Neural progenitor cell (in vitro differentiated cells): ENCODE measurements around the gene STAT3. TPM values are rescaled to one million over a fixed set of nuclear protein-coding genes. Genes with fewer than 3 reads are reported as not detected.

Experiments used
- DNase-seq: peaks from one replicate; pipeline ENCODE4 v3.0.0-alpha.2; 2016; ENCODE audit warnings: low spot score
- H2AFZ ChIP-seq: fragments of 200-600 bp; sonication (generic); replicated peaks from 2 replicates; pipeline ENCODE4 v1.6.1; 2016; ENCODE audit warnings: antibody characterized with exemption
- H3F3A ChIP-seq: fragments of 200-600 bp; sonication (generic); 2 replicates; pipeline ENCODE4 v1.6.1; 2016; ENCODE audit warnings: antibody characterized with exemption, low read depth
- H3K27ac ChIP-seq: fragments of 200-600 bp; sonication (generic); 2 replicates; pipeline ENCODE4 v1.5.1; 2016; ENCODE audit warnings: mild to moderate bottlenecking
- H3K27me3 ChIP-seq: fragments of 200-600 bp; sonication (generic); 2 replicates; pipeline ENCODE4 v1.6.1; 2016; ENCODE audit warnings: mild to moderate bottlenecking, moderate library complexity
- H3K36me3 ChIP-seq: fragments of 200-600 bp; sonication (generic); 2 replicates; pipeline ENCODE4 v1.5.1; 2016
- H3K4me1 ChIP-seq: fragments of 200-600 bp; sonication (generic); 2 replicates; pipeline ENCODE4 v1.6.1; 2016; ENCODE audit warnings: mixed run types
- H3K4me2 ChIP-seq: fragments of 200-600 bp; sonication (generic); 2 replicates; pipeline ENCODE4 v1.6.1; 2016
- H3K4me3 ChIP-seq: fragments of 200-600 bp; sonication (generic); 2 replicates; pipeline ENCODE4 v1.5.1; 2016
- H3K79me2 ChIP-seq: fragments of 200-600 bp; sonication (generic); 2 replicates; pipeline ENCODE4 v1.6.1; 2016; ENCODE audit warnings: low read depth
- H3K9ac ChIP-seq: fragments of 200-600 bp; sonication (generic); 2 replicates; pipeline ENCODE4 v1.6.1; 2016
- H3K9me3 ChIP-seq: fragments of 200-600 bp; sonication (generic); 2 replicates; pipeline ENCODE4 v1.5.1; 2016; ENCODE audit warnings: low read depth
- H4K20me1 ChIP-seq: fragments of 200-600 bp; sonication (generic); 2 replicates; pipeline ENCODE4 v1.6.1; 2016; ENCODE audit warnings: low read depth
- H3K27ac Mint-ChIP-seq: 3 replicates; pipeline ENCODE4 v1.8.0; 2021; ENCODE audit warnings: mixed read lengths
- H3K27me3 Mint-ChIP-seq: 2 replicates; pipeline ENCODE4 v1.8.0; 2022; ENCODE audit warnings: low read depth, mild to moderate bottlenecking, inconsistent platforms, moderate library complexity, mixed read lengths; ENCODE audit not compliant: insufficient read depth
- H3K36me3 Mint-ChIP-seq: 3 replicates; pipeline ENCODE4 v1.8.0; 2021; ENCODE audit warnings: mixed read lengths
- H3K4me1 Mint-ChIP-seq: 3 replicates; pipeline ENCODE4 v1.8.0; 2021; ENCODE audit warnings: mixed read lengths
- H3K4me3 Mint-ChIP-seq: 3 replicates; pipeline ENCODE4 v1.8.0; 2021; ENCODE audit warnings: mild to moderate bottlenecking, moderate library complexity, mixed read lengths
- H3K9me3 Mint-ChIP-seq: 3 replicates; pipeline ENCODE4 v1.8.0; 2020; ENCODE audit warnings: mixed read lengths
- EZH2 ChIP-seq: fragments of 200-600 bp; sonication (generic); IDR thresholded peaks from 2 replicates; pipeline ENCODE4 v1.6.1; 2017; ENCODE audit warnings: antibody characterized with exemption, mild to moderate bottlenecking, moderate library complexity
- EZH2phosphoT487 ChIP-seq: fragments of 200-600 bp; sonication (generic); IDR thresholded peaks from 2 replicates; pipeline ENCODE4 v1.6.1; 2017; ENCODE audit warnings: antibody characterized with exemption
- total RNA-seq: library from RNA; depleted of rRNA; stranded (reverse); fragments of >200 nt; gene quantifications from 2 replicates; pipeline ENCODE4 v1.2.3, GENCODE V29; 2015; ENCODE audit warnings: low replicate concordance
- TF ChIP-seq, protein P1 (sequence below): fragments of 200-600 bp; sonication (generic); IDR thresholded peaks from 2 replicates; pipeline ENCODE4 v1.5.1; 2017; ENCODE audit warnings: antibody characterized with exemption, mild to moderate bottlenecking

The STAT3 gene
- total RNA-seq, 1 donor from 2014 or later, result 54.9 TPM

DNA sequence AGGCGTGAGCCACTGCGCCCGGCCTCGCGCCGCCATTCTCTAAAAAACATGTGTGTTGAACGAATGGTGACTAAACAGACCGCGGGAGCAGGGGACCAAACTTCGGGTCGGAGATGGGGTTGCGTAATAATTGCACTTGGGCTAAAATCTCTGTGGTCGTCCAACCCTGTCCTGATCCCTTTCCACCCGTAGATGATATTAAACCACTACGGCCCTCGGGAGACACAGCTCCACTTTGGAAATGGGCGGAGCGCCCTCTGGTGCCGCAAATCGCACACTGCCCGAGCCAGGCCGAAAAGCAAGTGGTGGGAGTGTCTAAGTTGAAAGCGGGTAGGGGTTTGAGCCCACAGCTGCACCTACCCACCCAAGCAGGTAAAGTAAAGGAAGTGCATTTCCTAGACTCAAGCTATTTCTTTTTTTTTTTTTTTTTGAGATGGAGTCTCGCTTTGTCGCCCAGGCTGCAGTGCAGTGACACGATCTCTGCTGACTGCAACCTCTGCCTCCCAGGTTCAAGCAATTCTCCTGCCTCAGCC, 17.8 kb upstream of the STAT3 start:
- H3K9me3 ChIP-seq, result no peaks in the 10 kb centered on the region
- peaks cover 34% of the 10 kb centered on the region for H3F3A ChIP-seq
- H3K79me2 ChIP-seq, result no peaks in the 10 kb centered on the region
- H4K20me1 ChIP-seq, result no peaks in the 10 kb centered on the region
- H3K9me3 Mint-ChIP-seq, result no peaks in the 10 kb centered on the region
- no peak overlapping the region for H3K4me3 Mint-ChIP-seq
- peak; percentile 83 for DNase-seq
- H3K4me2 ChIP-seq, result no peak overlapping the region
- H3K9ac ChIP-seq, result no peak overlapping the region
- H3K4me1 ChIP-seq, result peaks cover 30% of the 10 kb centered on the region
- no peak overlapping the region for H3K27ac ChIP-seq
- TF ChIP-seq, protein P1, sequence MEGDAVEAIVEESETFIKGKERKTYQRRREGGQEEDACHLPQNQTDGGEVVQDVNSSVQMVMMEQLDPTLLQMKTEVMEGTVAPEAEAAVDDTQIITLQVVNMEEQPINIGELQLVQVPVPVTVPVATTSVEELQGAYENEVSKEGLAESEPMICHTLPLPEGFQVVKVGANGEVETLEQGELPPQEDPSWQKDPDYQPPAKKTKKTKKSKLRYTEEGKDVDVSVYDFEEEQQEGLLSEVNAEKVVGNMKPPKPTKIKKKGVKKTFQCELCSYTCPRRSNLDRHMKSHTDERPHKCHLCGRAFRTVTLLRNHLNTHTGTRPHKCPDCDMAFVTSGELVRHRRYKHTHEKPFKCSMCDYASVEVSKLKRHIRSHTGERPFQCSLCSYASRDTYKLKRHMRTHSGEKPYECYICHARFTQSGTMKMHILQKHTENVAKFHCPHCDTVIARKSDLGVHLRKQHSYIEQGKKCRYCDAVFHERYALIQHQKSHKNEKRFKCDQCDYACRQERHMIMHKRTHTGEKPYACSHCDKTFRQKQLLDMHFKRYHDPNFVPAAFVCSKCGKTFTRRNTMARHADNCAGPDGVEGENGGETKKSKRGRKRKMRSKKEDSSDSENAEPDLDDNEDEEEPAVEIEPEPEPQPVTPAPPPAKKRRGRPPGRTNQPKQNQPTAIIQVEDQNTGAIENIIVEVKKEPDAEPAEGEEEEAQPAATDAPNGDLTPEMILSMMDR, result peak; percentile 91
- TF ChIP-seq EZH2phosphoT487, result no peak
- H3K36me3 ChIP-seq, result no peaks in the 10 kb centered on the region
- H3K27me3 ChIP-seq, result no peaks in the 10 kb centered on the region
- H2AFZ ChIP-seq, result no peak overlapping the region
- no peak overlapping the region for H3K27ac Mint-ChIP-seq
- peaks cover 25% of the 10 kb centered on the region for H3K4me1 Mint-ChIP-seq
- H3K27me3 Mint-ChIP-seq, result no peaks in the 10 kb centered on the region
- no peak overlapping the region for H3K4me3 ChIP-seq
- no peaks in the 10 kb centered on the region for H3K36me3 Mint-ChIP-seq

DNA sequence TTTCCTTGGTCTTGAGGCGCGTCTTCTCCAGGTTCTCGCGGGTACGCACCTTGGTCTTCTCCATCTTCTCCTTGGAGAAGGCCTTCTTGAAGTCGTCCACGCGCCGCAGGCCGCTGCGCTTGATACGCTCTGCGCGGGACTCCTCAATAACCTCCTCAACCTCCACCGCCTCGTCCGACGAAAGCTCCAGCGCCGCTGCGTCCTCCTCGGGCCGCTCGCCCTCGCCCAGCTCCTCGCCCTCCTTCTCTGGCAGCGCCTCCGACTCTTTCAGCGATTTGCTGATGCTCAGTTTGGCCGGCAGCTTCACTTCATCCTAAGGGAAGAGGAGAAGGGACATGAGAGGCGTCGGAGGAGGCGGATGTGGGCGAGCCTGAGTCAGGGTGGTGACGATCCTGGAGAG, 16.8 kb upstream of the STAT3 start:
- Mint-ChIP-seq H3K27ac (no peak overlapping the region), H3K4me1 (peaks cover 25% of the 10 kb centered on the region), H3K27me3 (no peaks in the 10 kb centered on the region), H3K36me3 (no peaks in the 10 kb centered on the region), H3K9me3 (no peaks in the 10 kb centered on the region), H3K4me3 (no peak overlapping the region)
- Histone ChIP-seq H3K9me3 (no peaks in the 10 kb centered on the region), H3K4me1 (peaks cover 31% of the 10 kb centered on the region), H3K36me3 (no peaks in the 10 kb centered on the region), H3K27me3 (no peaks in the 10 kb centered on the region), H3K79me2 (no peaks in the 10 kb centered on the region), H2AFZ (no peak overlapping the region), H4K20me1 (no peaks in the 10 kb centered on the region), H3K27ac (no peak overlapping the region), H3F3A (peaks cover 34% of the 10 kb centered on the region), H3K4me3 (no peak overlapping the region), H3K4me2 (no peak overlapping the region), H3K9ac (no peak overlapping the region)
- DNase-seq, result no peak
- no peak for TF ChIP-seq EZH2phosphoT487
- TF ChIP-seq, protein P1, result no peak
- TF ChIP-seq EZH2, result no peak

DNA sequence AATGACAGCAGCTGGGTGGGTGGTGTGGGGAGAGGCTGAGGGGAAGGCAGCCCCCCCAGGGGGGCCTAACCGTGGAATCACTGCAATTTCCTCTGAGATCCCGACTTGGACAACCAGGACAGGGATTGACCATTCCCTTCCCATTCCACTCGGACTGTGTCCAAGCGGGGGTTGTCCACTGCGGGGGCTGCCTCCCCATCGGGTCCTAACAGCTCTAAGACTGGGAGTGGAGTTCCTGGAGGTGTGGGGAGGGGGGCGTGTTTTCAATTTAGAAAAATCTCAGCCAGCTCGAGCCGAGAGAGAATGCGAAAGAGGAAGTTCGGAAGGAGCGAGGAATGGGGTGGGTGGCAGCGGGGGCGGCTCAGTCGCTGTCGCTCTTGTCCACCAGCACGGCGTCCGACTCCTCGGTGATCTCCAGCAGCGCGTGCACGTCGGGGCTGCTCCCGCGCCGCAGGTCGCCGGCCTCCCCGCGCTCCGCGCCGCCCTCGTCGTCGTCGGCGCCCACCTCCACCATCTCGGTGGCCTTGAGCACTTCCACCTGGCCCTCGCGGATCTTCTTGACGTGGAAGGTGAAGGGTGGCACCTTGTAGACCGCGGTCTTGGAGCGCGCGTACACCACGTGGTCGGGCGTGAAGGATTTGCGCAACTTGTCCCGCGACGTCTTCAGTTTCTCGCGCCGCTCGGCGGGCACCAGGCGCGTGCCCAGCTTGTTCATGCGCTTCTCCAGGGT, 16.2 kb upstream of the STAT3 start:
- Mint-ChIP-seq H3K4me3 (no peak overlapping the region), H3K36me3 (no peaks in the 10 kb centered on the region), H3K9me3 (no peaks in the 10 kb centered on the region), H3K27ac (no peak overlapping the region), H3K4me1 (peaks cover 23% of the 10 kb centered on the region), H3K27me3 (no peaks in the 10 kb centered on the region)
- H3K9ac ChIP-seq, result no peak overlapping the region
- H3K36me3 ChIP-seq, result no peaks in the 10 kb centered on the region
- H3K9me3 ChIP-seq, result no peaks in the 10 kb centered on the region
- no peak overlapping the region for H2AFZ ChIP-seq
- peaks cover 34% of the 10 kb centered on the region for H3F3A ChIP-seq
- TF ChIP-seq EZH2phosphoT487, result no peak
- no peak for TF ChIP-seq EZH2
- TF ChIP-seq, protein P1, result no peak
- H3K79me2 ChIP-seq, result no peaks in the 10 kb centered on the region
- H4K20me1 ChIP-seq, result no peaks in the 10 kb centered on the region
- H3K27me3 ChIP-seq, result no peaks in the 10 kb centered on the region
- DNase-seq, result no peak
- no peak overlapping the region for H3K27ac ChIP-seq
- H3K4me3 ChIP-seq, result no peak overlapping the region
- no peak overlapping the region for H3K4me2 ChIP-seq
- peaks cover 36% of the 10 kb centered on the region for H3K4me1 ChIP-seq
